Stomach (tissue), 9 donors: Measurements from ENCODE around the gene ACE. TPM values are rescaled to one million over a fixed set of nuclear protein-coding genes. Genes with fewer than 3 reads are reported as not detected.

Experiments
- DNase-seq, 2 donors: peaks; one replicate each; pipeline versions ENCODE4 v3.0.0 to v3.0.0-alpha.2; 2013 to 2019
- H3K27ac ChIP-seq, 5 donors: fragments of 200-600 bp in 4 of 5; sonication (generic) in 4 of 5; one replicate each; pipeline ENCODE4 v1.5.1; 2013 to 2019; ENCODE audit warnings: mild to moderate bottlenecking in 1 of 5, moderate library complexity in 1 of 5
- H3K27me3 ChIP-seq, 3 donors: fragments of 200-600 bp; sonication (generic); one replicate each; pipeline ENCODE4 v1.5.1; 2017 to 2019; ENCODE audit warnings: mixed run types in 1 of 3
- H3K36me3 ChIP-seq, 4 donors: fragments of 200-600 bp; sonication (generic); 1 replicate in 3 of 4; 2 replicates in 1 of 4; pipeline ENCODE4 v1.5.1; 2016 to 2019
- H3K4me1 ChIP-seq, 4 donors: fragments of 200-600 bp; sonication (generic); one replicate each; pipeline ENCODE4 v1.5.1; 2016 to 2019
- H3K4me3 ChIP-seq, 4 donors: fragments of 200-600 bp; sonication (generic) in 3 of 4; one replicate each; pipeline ENCODE4 v1.5.1; 2016 to 2019; ENCODE audit warnings: mild to moderate bottlenecking in 1 of 4
- H3K9me3 ChIP-seq, 4 donors: fragments of 200-600 bp; sonication (generic); one replicate each; pipeline ENCODE4 v1.5.1; 2016 to 2019
- EP300 ChIP-seq: sonication (generic); formaldehyde crosslinking; IDR thresholded peaks from one replicate; pipeline ENCODE4 v1.6.1; 2017; ENCODE audit warnings: antibody characterized with exemption
- POLR2A ChIP-seq, 4 donors: fragments of 450-650 bp; IDR thresholded peaks; one replicate each; pipeline ENCODE4 v1.6.1; 2016; ENCODE audit warnings: antibody characterized with exemption in 4 of 4, control low read depth in 2 of 4, mild to moderate bottlenecking in 1 of 4, moderate library complexity in 1 of 4
- POLR2AphosphoS5 ChIP-seq, 3 donors: sonication (generic); formaldehyde crosslinking; IDR thresholded peaks; one replicate each; pipeline ENCODE4 v1.6.1; 2016; ENCODE audit warnings: antibody characterized with exemption in 3 of 3
- WGBS, 5 donors: extraction: QIAGEN DNeasy Blood & Tissue Kit in 3 of 5; methylation state at CpG; one replicate each; pipeline versions ENCODE4 v1.1.5 to v1.1.7; 2013 to 2018; 5-methylcytosine and 5-hydroxymethylcytosine counted together
- intact Hi-C: fragments of 100-400 bp; cut with DNase I; formaldehyde crosslinking; loops from one replicate; pipeline ENCODE4 v1.15.1; 2023; ENCODE audit warnings: low total_unique reads
- polyA plus RNA-seq, 3 donors: library from polyadenylated mRNA; stranded (reverse); fragments of 200-250 nt; gene quantifications; one replicate each; pipeline ENCODE4 v1.2.3, GENCODE V29; 2013
- total RNA-seq, 5 donors: library from RNA; depleted of rRNA; stranded (reverse); fragments of >200 nt; gene quantifications; one replicate each; pipeline versions ENCODE4 v1.1.0 to v1.2.3, GENCODE V29; 2014 to 2016
- TF ChIP-seq, protein P1 (sequence below), 7 experiments: fragments of 450-650 bp in 4 of 7; fragments of 200-600 bp in 3 of 7; sonication (generic) in 3 of 7; IDR thresholded peaks; one replicate each; pipeline ENCODE4 v1.5.1; 2016 to 2019; ENCODE audit warnings: antibody characterized with exemption in 7 of 7, control low read depth in 2 of 7, mild to moderate bottlenecking in 1 of 7
- donor health status: healthy with polysubstance abuse.
- donor health status: Bipolar disorder and iron deficiency.
- donor health status: healthy.

The ACE gene
- total and polyA plus RNA-seq, 8 donors, result 1.3 to 232 (median 4.4) TPM

DNA sequence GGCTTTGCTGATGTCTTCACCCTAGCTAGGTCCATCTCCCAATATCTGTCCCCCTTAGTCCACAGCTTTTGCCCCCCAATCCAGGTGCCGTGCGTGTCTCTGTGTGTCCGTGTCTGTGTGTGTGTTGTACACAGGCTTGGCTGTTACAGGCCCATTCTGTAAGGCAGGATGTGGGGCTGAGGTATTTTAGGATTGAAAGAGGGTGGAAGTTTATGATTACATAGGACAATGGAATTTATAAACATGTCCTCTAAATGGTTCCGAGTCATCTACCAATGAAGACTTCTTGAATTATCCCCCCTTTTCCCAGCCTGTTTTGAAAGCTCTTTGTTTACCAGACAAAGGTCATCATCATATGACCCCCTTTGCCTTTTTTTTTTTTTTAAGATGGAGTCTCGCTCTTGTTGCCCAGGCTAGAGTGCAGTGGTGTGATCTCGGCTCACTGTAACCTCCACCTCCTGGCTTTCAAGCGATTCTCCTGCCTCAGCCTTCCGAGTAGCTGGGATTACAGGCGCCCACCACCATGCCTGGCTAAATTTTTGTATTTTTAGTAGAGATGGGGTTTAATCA lies 21.9 kb downstream of the ACE start:
- no peak for DNase-seq
- 70 to 85% (median 74%) methylated on average over 9 of the region's 9 CpGs for WGBS, 5 donors
- Histone ChIP-seq H3K4me1 (no peaks in the 10 kb centered on the region), H3K36me3 (no peaks in the 10 kb centered on the region), H3K27me3 (peaks cover 0 to 11% (median 0%) of the 10 kb centered on the region in 3 donors), H3K27ac (no peak overlapping the region), H3K4me3 (no peak overlapping the region), H3K9me3 (no peaks in the 10 kb centered on the region)
- intact Hi-C loops, result no loop called here
- no peak for TF ChIP-seq POLR2A (IDR thresholded peaks at IDR 0.05)
- TF ChIP-seq EP300, result no peak
- TF ChIP-seq, protein P1, sequence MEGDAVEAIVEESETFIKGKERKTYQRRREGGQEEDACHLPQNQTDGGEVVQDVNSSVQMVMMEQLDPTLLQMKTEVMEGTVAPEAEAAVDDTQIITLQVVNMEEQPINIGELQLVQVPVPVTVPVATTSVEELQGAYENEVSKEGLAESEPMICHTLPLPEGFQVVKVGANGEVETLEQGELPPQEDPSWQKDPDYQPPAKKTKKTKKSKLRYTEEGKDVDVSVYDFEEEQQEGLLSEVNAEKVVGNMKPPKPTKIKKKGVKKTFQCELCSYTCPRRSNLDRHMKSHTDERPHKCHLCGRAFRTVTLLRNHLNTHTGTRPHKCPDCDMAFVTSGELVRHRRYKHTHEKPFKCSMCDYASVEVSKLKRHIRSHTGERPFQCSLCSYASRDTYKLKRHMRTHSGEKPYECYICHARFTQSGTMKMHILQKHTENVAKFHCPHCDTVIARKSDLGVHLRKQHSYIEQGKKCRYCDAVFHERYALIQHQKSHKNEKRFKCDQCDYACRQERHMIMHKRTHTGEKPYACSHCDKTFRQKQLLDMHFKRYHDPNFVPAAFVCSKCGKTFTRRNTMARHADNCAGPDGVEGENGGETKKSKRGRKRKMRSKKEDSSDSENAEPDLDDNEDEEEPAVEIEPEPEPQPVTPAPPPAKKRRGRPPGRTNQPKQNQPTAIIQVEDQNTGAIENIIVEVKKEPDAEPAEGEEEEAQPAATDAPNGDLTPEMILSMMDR (IDR thresholded peaks at IDR 0.05), result no peak
- TF ChIP-seq POLR2AphosphoS5 (IDR thresholded peaks at IDR 0.05), result no peak

DNA sequence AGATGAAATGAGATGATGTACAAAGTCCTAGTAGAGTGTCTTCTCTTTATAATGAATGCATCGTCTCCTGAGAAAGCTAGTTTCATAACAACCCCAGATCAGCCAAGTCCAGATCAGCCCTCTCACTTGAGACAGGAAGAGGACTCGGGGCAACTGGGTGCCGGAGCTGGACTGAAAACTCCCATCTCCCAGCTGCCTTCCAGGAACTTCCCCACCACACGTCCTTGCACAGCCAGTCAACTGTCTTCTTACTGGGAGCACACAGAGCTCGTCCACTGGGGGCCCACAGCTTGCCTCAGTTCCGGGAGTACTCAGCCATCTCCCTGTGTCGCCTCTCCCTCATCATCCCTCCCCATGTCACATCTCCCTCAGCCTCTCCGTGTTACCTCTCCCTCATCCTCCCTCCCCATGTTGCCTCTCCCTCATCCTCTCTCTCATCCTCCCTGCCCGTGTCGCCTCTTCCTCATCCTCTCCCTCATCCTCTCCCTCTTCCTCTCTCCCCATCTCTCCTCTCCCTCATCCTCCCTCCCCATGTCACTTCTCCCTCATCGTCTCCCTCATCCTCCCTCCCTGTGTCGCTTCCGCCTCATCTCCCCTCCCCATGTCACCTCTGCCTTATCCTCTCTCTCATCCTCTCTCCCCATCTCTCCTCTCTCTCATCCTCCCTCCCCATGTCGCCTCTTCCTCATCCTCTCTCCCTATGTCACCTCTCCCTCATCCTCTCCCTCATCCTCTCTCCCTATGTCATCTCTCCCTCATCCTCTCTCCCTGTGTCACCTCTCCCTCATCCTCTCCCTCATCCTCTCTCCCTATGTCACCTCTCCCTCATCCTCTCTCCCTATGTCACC lies 23.9 kb downstream of the ACE start:
- TF ChIP-seq EP300 (no peak), POLR2A (IDR thresholded peaks at IDR 0.05) (no peak), POLR2AphosphoS5 (IDR thresholded peaks at IDR 0.05) (no peak)
- TF ChIP-seq, protein P1 (IDR thresholded peaks at IDR 0.05), result no peak
- no peak overlapping the region for H3K27ac ChIP-seq
- H3K4me1 ChIP-seq, result no peaks in the 10 kb centered on the region
- no peak overlapping the region for H3K4me3 ChIP-seq
- H3K9me3 ChIP-seq, result no peaks in the 10 kb centered on the region
- intact Hi-C loops, result no loop called here
- peaks cover 0 to 11% (median 0%) of the 10 kb centered on the region in 3 donors for H3K27me3 ChIP-seq
- H3K36me3 ChIP-seq, result no peaks in the 10 kb centered on the region
- whole genome bisulfite sequencing, 5 donors, result 63 to 77% (median 67%) methylated on average over 14 of the region's 14 CpGs
- DNase-seq, result no peak

DNA sequence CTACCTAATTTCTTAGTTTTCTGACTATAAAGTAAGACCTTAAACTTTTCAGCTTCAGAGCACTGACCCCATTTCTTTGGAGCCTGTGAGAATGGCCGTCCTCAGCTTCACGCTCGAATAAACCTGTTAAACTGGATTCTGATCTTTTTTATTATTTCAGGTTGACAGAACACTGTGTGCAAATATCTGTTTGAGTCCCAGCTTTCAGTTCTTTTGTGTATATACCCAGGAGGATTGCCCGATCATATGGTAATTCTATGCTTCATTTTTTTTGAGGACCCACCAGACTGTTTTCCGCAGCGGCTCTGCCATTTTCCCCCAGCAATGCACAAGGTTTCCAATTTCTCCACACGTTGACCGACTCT lies 26.5 kb downstream of the ACE start:
- Histone ChIP-seq H3K9me3 (no peaks in the 10 kb centered on the region), H3K36me3 (no peaks in the 10 kb centered on the region), H3K4me3 (no peak overlapping the region), H3K27ac (no peak overlapping the region), H3K27me3 (peaks cover 0 to 26% (median 0%) of the 10 kb centered on the region in 3 donors), H3K4me1 (no peaks in the 10 kb centered on the region)
- no peak for TF ChIP-seq POLR2A (IDR thresholded peaks at IDR 0.05)
- 33 to 69% (median 46%) methylated on average over 8 of the region's 8 CpGs for WGBS, 5 donors
- intact Hi-C loops, result no loop called here
- peak in 1 of 2 donors; percentile 68 for DNase-seq

DNA sequence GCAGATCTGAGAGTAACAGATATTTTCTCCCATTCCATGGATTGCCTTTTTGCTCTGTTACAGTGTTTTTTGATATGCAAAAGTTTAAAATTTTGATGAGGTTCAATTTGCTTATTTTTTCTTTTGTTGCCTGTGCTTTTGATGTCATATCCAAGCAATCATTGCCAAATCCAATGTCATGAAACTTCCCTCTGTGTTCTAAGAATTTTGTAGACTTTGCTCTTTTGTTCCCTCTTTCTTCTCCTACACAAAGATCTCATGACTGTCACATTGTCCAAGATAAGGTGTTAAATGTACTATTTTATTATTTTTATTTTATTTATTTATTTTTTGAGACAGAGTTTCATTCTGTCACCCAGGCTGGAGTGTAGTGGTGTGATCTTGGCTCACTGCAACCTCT lies 27.4 kb downstream of the ACE start:
- H3K27me3 ChIP-seq, result peaks cover 0 to 27% (median 0%) of the 10 kb centered on the region in 3 donors
- TF ChIP-seq, protein P1 (IDR thresholded peaks at IDR 0.05), result no peak
- TF ChIP-seq EP300, result no peak
- TF ChIP-seq POLR2AphosphoS5 (IDR thresholded peaks at IDR 0.05), result no peak
- no peak for TF ChIP-seq POLR2A (IDR thresholded peaks at IDR 0.05)
- intact Hi-C loops, result no loop called here
- no peaks in the 10 kb centered on the region for H3K36me3 ChIP-seq
- H3K9me3 ChIP-seq, result no peaks in the 10 kb centered on the region
- H3K4me1 ChIP-seq, result no peaks in the 10 kb centered on the region
- H3K27ac ChIP-seq, result no peak overlapping the region
- H3K4me3 ChIP-seq, result no peak overlapping the region
- no peak for DNase-seq

DNA sequence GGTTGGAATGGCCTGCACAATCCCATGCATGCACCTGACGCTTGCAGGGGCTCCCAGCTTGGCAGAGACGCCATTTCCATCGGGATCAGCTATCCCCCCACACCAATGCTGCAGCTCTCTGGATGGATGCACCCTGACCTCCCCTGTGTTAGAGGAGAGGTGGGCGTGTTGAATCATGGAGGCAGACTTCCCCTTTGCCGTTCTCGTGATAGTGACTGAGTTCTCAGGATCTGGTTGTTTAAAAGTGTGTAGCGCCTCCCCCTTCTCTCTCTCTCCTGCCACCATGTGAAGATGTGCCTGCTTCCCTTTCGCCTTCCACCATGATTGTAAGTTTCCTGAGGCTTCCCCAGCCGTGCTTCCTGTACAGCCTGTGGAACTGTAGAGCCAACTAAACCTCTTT lies 28.5 kb downstream of the ACE start:
- Histone ChIP-seq H3K9me3 (no peaks in the 10 kb centered on the region), H3K4me3 (no peak overlapping the region), H3K27ac (no peak overlapping the region), H3K27me3 (peaks cover 0 to 27% (median 0%) of the 10 kb centered on the region in 3 donors), H3K36me3 (no peaks in the 10 kb centered on the region), H3K4me1 (no peaks in the 10 kb centered on the region)
- 86 to 93% (median 90%) methylated on average over 9 of the region's 9 CpGs for WGBS, 5 donors
- DNase-seq, result no peak
- TF ChIP-seq, protein P1 (IDR thresholded peaks at IDR 0.05), result no peak
- TF ChIP-seq POLR2AphosphoS5 (IDR thresholded peaks at IDR 0.05) (no peak), EP300 (no peak), POLR2A (IDR thresholded peaks at IDR 0.05) (no peak)
- intact Hi-C loops, result no loop called here
